ENCODE results near the gene NOTUM. TPM values are rescaled to one million over a fixed set of nuclear protein-coding genes. Genes with fewer than 3 reads are reported as not detected.
A peak's percentile ranks its signal among the peaks of the same experiment; 100 is the strongest.
"Not testable (repeated sequence)": the region's sequence is repeated elsewhere in the genome, so short reads cannot be mapped to it uniquely, and the experiment has no call there.

NOTUM gene
- total RNA-seq, 1 experiment from 2014 or later = not detected

DNA sequence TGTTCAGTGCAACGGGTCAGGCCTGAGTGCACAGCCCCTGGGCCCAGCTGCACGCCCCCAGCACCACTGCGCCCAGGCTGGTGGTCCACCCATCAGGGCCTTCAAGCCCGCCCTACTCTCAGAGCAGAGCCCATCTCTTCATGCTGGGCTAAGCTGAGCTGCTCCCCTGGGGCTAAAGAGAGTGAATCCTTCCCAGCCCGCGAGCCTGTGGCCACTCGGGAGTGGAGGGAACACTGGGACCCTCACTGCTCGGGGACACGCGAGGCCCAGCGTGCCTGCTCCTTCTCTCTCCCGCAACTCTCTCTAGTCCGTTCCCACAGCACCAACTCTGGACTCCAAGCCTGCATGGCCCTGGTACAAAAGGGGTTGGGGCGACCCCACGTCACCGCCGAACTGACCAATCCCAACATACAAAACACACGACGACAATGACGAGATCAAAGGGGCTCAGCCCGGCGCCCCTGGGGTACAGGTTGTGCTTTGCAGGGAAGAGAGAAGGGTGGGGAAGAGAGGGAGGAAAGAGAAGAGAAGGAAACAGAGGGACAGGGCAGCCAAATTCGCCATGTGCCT, 38.9 kb downstream of the NOTUM start:
- no peak overlapping the region for H3K4me3 Mint-ChIP-seq (ENCODE audit: low read depth, unreplicated experiment)
- DNase-seq = no peak
- CTCF ChIA-PET = no interaction called here
- no peaks in the 10 kb centered on the region for H3K27me3 Mint-ChIP-seq (ENCODE audit: unreplicated experiment)
- intact Hi-C loops (cut with micrococcal nuclease; ENCODE audit: unreplicated experiment) = no loop called here
- H3K4me1 Mint-ChIP-seq (ENCODE audit: low read depth, unreplicated experiment) = peaks cover 49% of the 10 kb centered on the region
- BruUV-seq (replicated peaks) = no TSS peak
- H3K9me3 Mint-ChIP-seq (ENCODE audit: low read depth, unreplicated experiment) = no peaks in the 10 kb centered on the region
- H3K36me3 Mint-ChIP-seq (ENCODE audit: insufficient read depth, unreplicated experiment) = peaks cover 68% of the 10 kb centered on the region
- H3K27ac Mint-ChIP-seq (ENCODE audit: unreplicated experiment) = no peak overlapping the region
- TF ChIP-seq, protein P1, sequence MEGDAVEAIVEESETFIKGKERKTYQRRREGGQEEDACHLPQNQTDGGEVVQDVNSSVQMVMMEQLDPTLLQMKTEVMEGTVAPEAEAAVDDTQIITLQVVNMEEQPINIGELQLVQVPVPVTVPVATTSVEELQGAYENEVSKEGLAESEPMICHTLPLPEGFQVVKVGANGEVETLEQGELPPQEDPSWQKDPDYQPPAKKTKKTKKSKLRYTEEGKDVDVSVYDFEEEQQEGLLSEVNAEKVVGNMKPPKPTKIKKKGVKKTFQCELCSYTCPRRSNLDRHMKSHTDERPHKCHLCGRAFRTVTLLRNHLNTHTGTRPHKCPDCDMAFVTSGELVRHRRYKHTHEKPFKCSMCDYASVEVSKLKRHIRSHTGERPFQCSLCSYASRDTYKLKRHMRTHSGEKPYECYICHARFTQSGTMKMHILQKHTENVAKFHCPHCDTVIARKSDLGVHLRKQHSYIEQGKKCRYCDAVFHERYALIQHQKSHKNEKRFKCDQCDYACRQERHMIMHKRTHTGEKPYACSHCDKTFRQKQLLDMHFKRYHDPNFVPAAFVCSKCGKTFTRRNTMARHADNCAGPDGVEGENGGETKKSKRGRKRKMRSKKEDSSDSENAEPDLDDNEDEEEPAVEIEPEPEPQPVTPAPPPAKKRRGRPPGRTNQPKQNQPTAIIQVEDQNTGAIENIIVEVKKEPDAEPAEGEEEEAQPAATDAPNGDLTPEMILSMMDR (IDR thresholded peaks at IDR 0.05; ENCODE audit: unreplicated experiment) = no peak

DNA sequence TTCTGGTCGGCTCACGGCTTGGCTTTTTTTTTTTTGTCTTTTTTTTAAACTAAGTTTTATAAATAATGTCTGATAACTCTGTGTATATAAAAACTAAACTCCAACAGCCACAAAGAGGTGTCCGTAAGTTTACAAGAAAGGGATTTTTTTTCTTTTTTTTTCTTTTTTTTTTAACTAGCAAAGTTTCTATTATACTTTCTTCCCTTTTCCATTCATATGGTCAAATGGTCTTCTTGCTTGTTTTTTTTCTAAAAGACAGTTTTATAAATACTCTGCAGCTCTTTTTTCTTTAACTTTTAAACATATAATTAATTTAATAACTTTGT, 39.5 kb downstream of the NOTUM start:
- peaks cover 69% of the 10 kb centered on the region for H3K36me3 Mint-ChIP-seq (ENCODE audit: insufficient read depth, unreplicated experiment)
- intact Hi-C loops (cut with micrococcal nuclease; ENCODE audit: unreplicated experiment) = no loop called here
- DNase-seq = no peak
- no TSS peak for BruUV-seq (replicated peaks)
- H3K4me3 Mint-ChIP-seq (ENCODE audit: low read depth, unreplicated experiment) = no peak overlapping the region
- H3K9me3 Mint-ChIP-seq (ENCODE audit: low read depth, unreplicated experiment) = no peaks in the 10 kb centered on the region
- H3K4me1 Mint-ChIP-seq (ENCODE audit: low read depth, unreplicated experiment) = peaks cover 53% of the 10 kb centered on the region
- no peaks in the 10 kb centered on the region for H3K27me3 Mint-ChIP-seq (ENCODE audit: unreplicated experiment)
- no peak overlapping the region for H3K27ac Mint-ChIP-seq (ENCODE audit: unreplicated experiment)
- CTCF ChIA-PET = no interaction called here
- TF ChIP-seq, protein P1 (IDR thresholded peaks at IDR 0.05; ENCODE audit: unreplicated experiment) = no peak

DNA sequence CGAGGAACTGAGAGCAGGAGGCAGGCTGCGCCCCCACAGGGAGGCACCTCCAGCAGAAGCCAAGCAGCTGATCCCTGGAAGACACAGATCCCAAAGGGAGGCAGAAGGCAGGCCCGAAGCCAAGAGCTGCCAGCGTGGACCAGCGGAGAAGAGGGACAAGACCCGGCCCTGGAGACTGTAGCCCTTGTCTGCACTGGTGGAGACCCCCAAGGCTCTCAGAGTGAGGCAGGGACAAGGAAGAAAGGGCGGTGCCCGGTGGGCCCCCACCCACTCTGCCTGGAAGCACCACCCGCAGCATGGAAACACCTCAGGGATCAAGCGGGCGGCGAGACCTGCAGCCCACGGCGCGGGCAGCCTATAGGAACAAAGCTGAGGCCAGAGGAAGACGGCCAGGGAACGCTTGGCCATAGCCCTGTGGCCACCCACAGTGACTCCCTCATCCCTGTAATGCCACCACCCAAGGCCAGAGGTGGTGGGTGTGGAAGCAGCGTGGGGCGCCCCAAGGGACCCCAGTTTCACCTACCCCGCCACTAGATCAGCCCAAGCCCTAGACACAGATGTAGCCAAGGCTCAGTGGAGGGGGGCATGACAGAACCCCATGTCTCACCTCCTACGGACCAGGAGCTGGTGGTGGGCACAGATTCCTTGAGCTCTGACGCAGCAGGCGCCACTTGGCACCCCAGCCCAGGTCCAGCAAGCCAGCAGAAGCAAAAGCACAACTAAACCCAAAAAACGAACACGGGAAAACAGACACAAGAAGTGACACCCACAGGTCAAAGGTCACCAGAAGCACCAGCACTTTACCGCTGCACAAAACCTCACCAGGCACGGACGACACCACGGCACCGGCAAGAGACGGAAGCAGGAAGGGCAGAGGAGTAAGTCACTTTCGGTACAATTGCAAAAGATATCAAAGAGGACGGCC, 40.1 kb downstream of the NOTUM start:
- intact Hi-C loops (cut with micrococcal nuclease; ENCODE audit: unreplicated experiment) = no loop called here
- DNase-seq = no peak
- Mint-ChIP-seq H3K4me3 (ENCODE audit: low read depth, unreplicated experiment) (no peak overlapping the region), H3K9me3 (ENCODE audit: low read depth, unreplicated experiment) (no peaks in the 10 kb centered on the region), H3K27ac (ENCODE audit: unreplicated experiment) (no peak overlapping the region), H3K27me3 (ENCODE audit: unreplicated experiment) (no peaks in the 10 kb centered on the region), H3K36me3 (ENCODE audit: insufficient read depth, unreplicated experiment) (peaks cover 69% of the 10 kb centered on the region), H3K4me1 (ENCODE audit: low read depth, unreplicated experiment) (peaks cover 53% of the 10 kb centered on the region)
- BruUV-seq (replicated peaks) = no TSS peak
- CTCF ChIA-PET = no interaction called here
- TF ChIP-seq, protein P1 (IDR thresholded peaks at IDR 0.05; ENCODE audit: unreplicated experiment) = no peak

DNA sequence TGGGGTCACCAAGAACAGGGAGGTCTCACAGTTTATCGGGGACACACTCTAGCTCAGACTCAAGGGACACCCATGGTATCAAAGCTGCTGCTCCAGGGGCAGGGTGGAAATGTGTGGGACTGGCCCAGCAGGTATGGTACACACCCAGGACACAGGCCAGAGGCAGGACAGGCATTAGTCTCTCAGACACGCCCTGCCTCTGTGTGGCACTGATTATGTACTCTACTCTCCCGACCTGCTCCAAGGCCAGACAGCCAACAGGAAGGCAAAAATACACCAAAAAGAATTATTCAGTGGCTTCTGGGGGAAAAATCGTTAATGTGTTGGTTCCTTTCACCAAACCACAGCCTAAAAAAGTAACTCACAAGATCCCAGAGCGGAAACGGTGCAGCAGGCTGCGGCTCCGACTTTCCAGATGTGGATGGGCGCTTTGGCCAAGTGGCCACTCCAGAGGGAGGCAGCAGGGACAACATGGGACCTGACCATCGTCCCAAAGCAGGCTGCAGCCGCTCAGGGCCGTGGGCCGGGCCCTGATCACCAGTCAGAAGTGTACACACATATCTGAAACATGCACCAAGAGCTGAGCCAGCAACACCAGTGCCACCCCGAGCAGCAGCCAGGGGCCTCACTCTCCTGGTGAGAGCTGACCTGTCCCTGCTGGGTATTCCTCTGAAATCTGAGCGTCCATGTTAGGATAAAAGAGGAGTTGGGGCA, 42.0 kb downstream of the NOTUM start:
- CTCF ChIA-PET = no interaction called here
- Mint-ChIP-seq H3K27me3 (ENCODE audit: unreplicated experiment) (no peaks in the 10 kb centered on the region), H3K9me3 (ENCODE audit: low read depth, unreplicated experiment) (no peaks in the 10 kb centered on the region), H3K36me3 (ENCODE audit: insufficient read depth, unreplicated experiment) (peaks cover 83% of the 10 kb centered on the region), H3K27ac (ENCODE audit: unreplicated experiment) (peak overlapping the region; percentile 77), H3K4me1 (ENCODE audit: low read depth, unreplicated experiment) (peaks cover 53% of the 10 kb centered on the region), H3K4me3 (ENCODE audit: low read depth, unreplicated experiment) (peak overlapping the region; percentile 93)
- peak; percentile 40 for DNase-seq
- BruUV-seq (replicated peaks) = no TSS peak
- intact Hi-C loops (cut with micrococcal nuclease; ENCODE audit: unreplicated experiment) = no loop called here
- TF ChIP-seq, protein P1 (IDR thresholded peaks at IDR 0.05; ENCODE audit: unreplicated experiment) = no peak

DNA sequence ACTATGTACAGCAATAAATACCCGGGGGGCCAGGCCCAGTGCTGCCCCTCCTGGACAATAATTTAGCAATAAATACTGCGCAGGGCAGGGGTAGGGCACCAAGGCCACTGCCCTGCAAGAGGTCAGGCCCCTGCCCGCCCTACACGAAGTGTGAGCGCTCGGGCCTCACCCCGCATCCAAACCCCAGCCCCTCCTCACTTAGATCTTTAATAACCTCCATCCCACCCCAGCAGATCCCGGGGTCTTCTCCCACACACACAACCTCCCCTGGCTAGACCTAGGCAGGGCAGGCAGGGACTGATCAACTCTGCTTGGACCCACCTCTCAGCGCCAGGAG, 42.7 kb downstream of the NOTUM start:
- DNase-seq; intact Hi-C loops (cut with micrococcal nuclease; ENCODE audit: unreplicated experiment); BruUV-seq (replicated peaks); H3K9me3 Mint-ChIP-seq (ENCODE audit: low read depth, unreplicated experiment); H3K27me3 Mint-ChIP-seq (ENCODE audit: unreplicated experiment); CTCF ChIA-PET: not testable (repeated sequence)
- Mint-ChIP-seq H3K36me3 (ENCODE audit: insufficient read depth, unreplicated experiment) (peaks cover 88% of the 10 kb centered on the region), H3K4me1 (ENCODE audit: low read depth, unreplicated experiment) (peaks cover 51% of the 10 kb centered on the region), H3K27ac (ENCODE audit: unreplicated experiment) (peak overlapping the region; percentile 77), H3K4me3 (ENCODE audit: low read depth, unreplicated experiment) (peak overlapping the region; percentile 93)
